ENCODE measurements around the gene GNGT2.
A peak's percentile ranks its signal among the peaks of the same experiment; 100 is the strongest.

GNGT2 gene

DNA sequence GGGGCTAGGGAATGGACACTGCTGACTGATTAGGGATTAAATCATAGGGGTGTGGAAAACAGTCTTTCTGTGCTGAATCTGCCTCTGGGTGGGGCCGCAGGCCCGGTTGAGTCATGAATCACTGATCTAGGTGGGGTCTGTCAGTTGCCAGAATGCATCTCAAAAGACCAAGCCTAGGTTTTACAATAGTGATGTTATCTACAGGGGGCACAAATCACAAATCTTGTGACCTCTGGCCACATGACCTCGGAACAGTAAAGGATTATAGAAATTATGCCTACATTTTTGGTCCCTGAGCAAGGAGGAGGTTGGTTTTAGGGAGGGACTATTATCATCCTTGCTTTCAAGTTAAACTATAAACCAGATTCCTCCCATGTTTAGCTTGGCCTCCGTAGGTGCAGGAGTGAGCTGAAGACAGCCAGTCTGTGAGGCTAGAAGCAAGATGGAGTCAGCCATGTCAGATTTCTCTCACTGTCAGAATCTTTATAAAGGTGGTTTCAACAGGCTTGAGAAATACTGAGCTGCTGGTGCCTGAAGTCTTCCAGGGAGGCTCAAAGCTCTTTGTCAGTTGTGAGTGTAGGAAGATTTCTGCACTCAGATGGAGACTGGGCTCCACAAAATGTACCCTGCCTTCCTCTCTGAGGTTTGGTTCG is 12.9 kb downstream of the GNGT2 start:
- TF ChIP-seq, protein P1, sequence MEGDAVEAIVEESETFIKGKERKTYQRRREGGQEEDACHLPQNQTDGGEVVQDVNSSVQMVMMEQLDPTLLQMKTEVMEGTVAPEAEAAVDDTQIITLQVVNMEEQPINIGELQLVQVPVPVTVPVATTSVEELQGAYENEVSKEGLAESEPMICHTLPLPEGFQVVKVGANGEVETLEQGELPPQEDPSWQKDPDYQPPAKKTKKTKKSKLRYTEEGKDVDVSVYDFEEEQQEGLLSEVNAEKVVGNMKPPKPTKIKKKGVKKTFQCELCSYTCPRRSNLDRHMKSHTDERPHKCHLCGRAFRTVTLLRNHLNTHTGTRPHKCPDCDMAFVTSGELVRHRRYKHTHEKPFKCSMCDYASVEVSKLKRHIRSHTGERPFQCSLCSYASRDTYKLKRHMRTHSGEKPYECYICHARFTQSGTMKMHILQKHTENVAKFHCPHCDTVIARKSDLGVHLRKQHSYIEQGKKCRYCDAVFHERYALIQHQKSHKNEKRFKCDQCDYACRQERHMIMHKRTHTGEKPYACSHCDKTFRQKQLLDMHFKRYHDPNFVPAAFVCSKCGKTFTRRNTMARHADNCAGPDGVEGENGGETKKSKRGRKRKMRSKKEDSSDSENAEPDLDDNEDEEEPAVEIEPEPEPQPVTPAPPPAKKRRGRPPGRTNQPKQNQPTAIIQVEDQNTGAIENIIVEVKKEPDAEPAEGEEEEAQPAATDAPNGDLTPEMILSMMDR (IDR thresholded peaks at IDR 0.05; ENCODE audit: low read length), result no peak
- TF ChIP-seq EZH2 (optimal IDR thresholded peaks at IDR 0.05; ENCODE audit: low read depth, low read length) (no peak), EZH2phosphoT487 (IDR thresholded peaks at IDR 0.05; ENCODE audit: low read length) (no peak)
- no peak overlapping the region for H3K4me2 ChIP-seq (ENCODE audit: low read depth, low read length)

DNA sequence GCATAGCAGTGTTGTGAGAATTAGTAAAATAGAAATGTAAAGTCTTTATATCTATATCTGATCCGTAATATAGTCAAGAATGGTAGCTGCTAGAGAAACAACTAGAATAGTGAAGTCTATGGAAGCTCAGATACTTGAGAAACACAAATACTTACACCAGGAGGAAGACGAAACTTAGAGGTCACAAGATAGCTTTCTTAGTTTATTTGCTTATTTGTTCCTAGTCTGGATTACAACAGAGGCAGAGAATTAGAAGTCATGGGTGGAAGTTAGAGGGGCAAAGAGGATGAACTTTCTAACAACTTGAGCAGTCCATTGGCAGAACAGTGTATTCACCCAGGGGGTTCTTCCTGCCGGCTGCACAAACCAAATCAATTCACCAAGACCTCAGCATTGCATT is 13.9 kb downstream of the GNGT2 start:
- Histone ChIP-seq H2AFZ (ENCODE audit: low read length) (no peak overlapping the region), H3K9me2 (replicated peaks; ENCODE audit: insufficient read depth, low read length) (no peaks in the 10 kb centered on the region), H3K79me2 (ENCODE audit: low read length) (no peaks in the 10 kb centered on the region), H3K4me1 (ENCODE audit: low read length) (no peaks in the 10 kb centered on the region), H3F3A (ENCODE audit: insufficient read depth, low read length) (peaks cover 16% of the 10 kb centered on the region), H3K4me3 (ENCODE audit: low read length) (no peak overlapping the region), H3K27me3 (replicated peaks; ENCODE audit: insufficient read depth, low read length) (no peaks in the 10 kb centered on the region; the same call in 1 of the 2 replicates), H4K20me1 (ENCODE audit: insufficient read depth, low read length) (no peaks in the 10 kb centered on the region), H3K9me3 (replicated peaks; ENCODE audit: insufficient read depth, low read length) (no peaks in the 10 kb centered on the region), H3K9ac (ENCODE audit: low read length) (no peak overlapping the region), H3K4me2 (ENCODE audit: low read depth, low read length) (no peak overlapping the region), H3K27ac (ENCODE audit: low read length) (no peak overlapping the region), H3K36me3 (replicated peaks; ENCODE audit: insufficient read depth, low read length) (no peaks in the 10 kb centered on the region)
- no peak for DNase-seq
- no peak for TF ChIP-seq EZH2phosphoT487 (IDR thresholded peaks at IDR 0.05; ENCODE audit: low read length)
- TF ChIP-seq, protein P1 (IDR thresholded peaks at IDR 0.05; ENCODE audit: low read length), result no peak
- no peak for TF ChIP-seq EZH2 (optimal IDR thresholded peaks at IDR 0.05; ENCODE audit: low read depth, low read length)

More for the DNA sequence above, 12.9 kb downstream of the GNGT2 start:
- no peaks in the 10 kb centered on the region for H3K9me2 ChIP-seq (replicated peaks; ENCODE audit: insufficient read depth, low read length)
- no peaks in the 10 kb centered on the region for H3K9me3 ChIP-seq (replicated peaks; ENCODE audit: insufficient read depth, low read length)
- no peaks in the 10 kb centered on the region for H3K4me1 ChIP-seq (ENCODE audit: low read length)
- H3K79me2 ChIP-seq (ENCODE audit: low read length), result no peaks in the 10 kb centered on the region
- no peak overlapping the region for H2AFZ ChIP-seq (ENCODE audit: low read length)
- peaks cover 7% of the 10 kb centered on the region; the same call in 1 of the 2 replicates for H3K27me3 ChIP-seq (replicated peaks; ENCODE audit: insufficient read depth, low read length)
- DNase-seq, result no peak
- no peak overlapping the region for H3K9ac ChIP-seq (ENCODE audit: low read length)
- no peaks in the 10 kb centered on the region for H3K36me3 ChIP-seq (replicated peaks; ENCODE audit: insufficient read depth, low read length)
- H3K4me3 ChIP-seq (ENCODE audit: low read length), result no peak overlapping the region
- no peaks in the 10 kb centered on the region for H4K20me1 ChIP-seq (ENCODE audit: insufficient read depth, low read length)
- H3K27ac ChIP-seq (ENCODE audit: low read length), result no peak overlapping the region
- peaks cover 8% of the 10 kb centered on the region for H3F3A ChIP-seq (ENCODE audit: insufficient read depth, low read length)

DNA sequence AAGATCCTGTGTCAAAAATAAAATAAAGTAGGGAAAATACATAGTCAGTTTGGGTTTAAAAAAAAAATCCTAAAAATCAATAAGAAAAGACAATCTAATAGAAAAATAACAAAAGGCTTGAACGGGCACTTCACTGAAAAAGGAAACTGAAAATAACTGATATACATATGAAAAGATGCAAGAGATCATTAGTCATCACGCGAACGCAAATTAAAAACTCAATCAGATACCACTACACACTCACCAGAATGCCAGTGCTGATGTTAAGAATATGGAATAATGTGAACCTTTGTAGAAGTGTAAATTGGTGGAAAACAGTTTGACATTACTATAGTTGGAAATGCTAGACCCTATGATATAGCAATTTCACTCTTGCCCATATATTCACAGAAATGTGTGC is 14.6 kb downstream of the GNGT2 start:
- Histone ChIP-seq H2AFZ (ENCODE audit: low read length) (no peak overlapping the region), H3K9me2 (replicated peaks; ENCODE audit: insufficient read depth, low read length) (no peaks in the 10 kb centered on the region), H4K20me1 (ENCODE audit: insufficient read depth, low read length) (no peaks in the 10 kb centered on the region), H3K4me3 (ENCODE audit: low read length) (no peak overlapping the region), H3K27me3 (replicated peaks; ENCODE audit: insufficient read depth, low read length) (no peaks in the 10 kb centered on the region; the same call in 1 of the 2 replicates), H3K27ac (ENCODE audit: low read length) (no peak overlapping the region), H3K79me2 (ENCODE audit: low read length) (no peaks in the 10 kb centered on the region), H3K4me2 (ENCODE audit: low read depth, low read length) (0 out of 2 replicates have a peak overlapping the region, but pooled peaks have one; percentile 17), H3K4me1 (ENCODE audit: low read length) (no peaks in the 10 kb centered on the region), H3K9me3 (replicated peaks; ENCODE audit: insufficient read depth, low read length) (no peaks in the 10 kb centered on the region), H3F3A (ENCODE audit: insufficient read depth, low read length) (peaks cover 19% of the 10 kb centered on the region), H3K36me3 (replicated peaks; ENCODE audit: insufficient read depth, low read length) (no peaks in the 10 kb centered on the region), H3K9ac (ENCODE audit: low read length) (no peak overlapping the region)
- peak; percentile 15 for DNase-seq
- TF ChIP-seq, protein P1 (IDR thresholded peaks at IDR 0.05; ENCODE audit: low read length), result no peak
- TF ChIP-seq EZH2 (optimal IDR thresholded peaks at IDR 0.05; ENCODE audit: low read depth, low read length), result no peak
- TF ChIP-seq EZH2phosphoT487 (IDR thresholded peaks at IDR 0.05; ENCODE audit: low read length), result no peak
